Choroid plexus epithelial cell (primary cell): ENCODE data around the gene ZC3H7B.
"Not testable (repeated sequence)": the region's sequence is repeated elsewhere in the genome, so short reads cannot be mapped to it uniquely, and the experiment has no call there.

Source experiments
- DNase-seq: peaks from one replicate; pipeline ENCODE4 v3.0.0-alpha.2; 2010; ENCODE audit warnings: low read depth
- H3K4me3 ChIP-seq: 2 replicates; pipeline ENCODE4 v1.5.1; 2011; ENCODE audit warnings: low read depth, mild to moderate bottlenecking, control low read depth, low read length, moderate library complexity
- TF ChIP-seq, protein P1 (sequence below): conservative IDR thresholded peaks from 2 replicates; pipeline ENCODE4 v1.5.1; 2011; ENCODE audit warnings: low read depth, mild to moderate bottlenecking, control low read depth, inconsistent platforms, low read length, moderate library complexity

ZC3H7B gene, protein sequence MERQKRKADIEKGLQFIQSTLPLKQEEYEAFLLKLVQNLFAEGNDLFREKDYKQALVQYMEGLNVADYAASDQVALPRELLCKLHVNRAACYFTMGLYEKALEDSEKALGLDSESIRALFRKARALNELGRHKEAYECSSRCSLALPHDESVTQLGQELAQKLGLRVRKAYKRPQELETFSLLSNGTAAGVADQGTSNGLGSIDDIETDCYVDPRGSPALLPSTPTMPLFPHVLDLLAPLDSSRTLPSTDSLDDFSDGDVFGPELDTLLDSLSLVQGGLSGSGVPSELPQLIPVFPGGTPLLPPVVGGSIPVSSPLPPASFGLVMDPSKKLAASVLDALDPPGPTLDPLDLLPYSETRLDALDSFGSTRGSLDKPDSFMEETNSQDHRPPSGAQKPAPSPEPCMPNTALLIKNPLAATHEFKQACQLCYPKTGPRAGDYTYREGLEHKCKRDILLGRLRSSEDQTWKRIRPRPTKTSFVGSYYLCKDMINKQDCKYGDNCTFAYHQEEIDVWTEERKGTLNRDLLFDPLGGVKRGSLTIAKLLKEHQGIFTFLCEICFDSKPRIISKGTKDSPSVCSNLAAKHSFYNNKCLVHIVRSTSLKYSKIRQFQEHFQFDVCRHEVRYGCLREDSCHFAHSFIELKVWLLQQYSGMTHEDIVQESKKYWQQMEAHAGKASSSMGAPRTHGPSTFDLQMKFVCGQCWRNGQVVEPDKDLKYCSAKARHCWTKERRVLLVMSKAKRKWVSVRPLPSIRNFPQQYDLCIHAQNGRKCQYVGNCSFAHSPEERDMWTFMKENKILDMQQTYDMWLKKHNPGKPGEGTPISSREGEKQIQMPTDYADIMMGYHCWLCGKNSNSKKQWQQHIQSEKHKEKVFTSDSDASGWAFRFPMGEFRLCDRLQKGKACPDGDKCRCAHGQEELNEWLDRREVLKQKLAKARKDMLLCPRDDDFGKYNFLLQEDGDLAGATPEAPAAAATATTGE

DNA sequence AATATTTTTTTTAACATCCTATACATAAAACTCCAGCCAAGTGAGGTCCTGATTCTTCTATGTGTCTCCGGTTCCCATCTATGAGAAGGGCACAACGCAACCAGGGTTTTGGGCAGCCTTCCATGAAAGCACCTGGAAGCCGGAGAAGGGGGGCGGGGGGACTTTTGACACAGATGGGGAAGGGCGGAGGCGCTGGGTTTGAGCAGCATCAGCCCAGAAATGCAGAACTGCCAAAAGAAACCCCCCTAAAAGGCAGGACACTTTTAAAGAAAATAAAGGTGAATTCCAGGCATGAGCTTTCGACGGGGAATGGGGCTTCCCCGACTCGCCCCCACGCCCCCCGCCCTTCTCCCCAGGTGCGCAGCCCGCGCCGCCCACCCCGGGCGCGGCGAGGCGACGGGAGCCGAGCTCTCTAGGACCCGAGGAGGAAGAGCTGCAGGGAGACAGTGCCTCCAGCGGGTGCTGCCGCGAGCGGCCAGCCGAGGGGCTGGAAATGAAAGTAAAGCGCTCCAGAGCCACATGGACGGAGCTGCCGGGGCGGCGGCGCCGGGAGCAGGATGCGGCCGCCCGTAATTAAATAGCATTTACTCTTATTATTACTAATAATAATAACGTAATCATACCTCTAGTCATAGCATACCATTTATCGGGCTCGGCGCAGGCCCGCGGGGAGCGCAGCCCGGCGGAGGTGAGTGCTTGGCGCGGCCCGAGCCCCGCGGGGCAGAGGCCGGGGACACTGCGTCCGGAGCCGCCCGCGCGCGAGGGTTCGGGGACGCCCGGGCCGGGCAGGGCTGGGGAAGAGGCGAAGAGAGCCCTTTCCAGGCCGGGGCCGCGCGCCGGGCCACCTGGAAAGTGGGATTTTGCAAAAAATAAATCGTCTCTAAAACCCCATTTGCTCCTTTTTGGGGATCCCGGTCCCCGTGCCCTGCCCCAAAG lies at the start of gene ZC3H7B:
ZC3H7B (plus strand) TSS at position 441 of the 936 bp plus-strand sequence. CDS start 19,136 bp downstream, outside the sequence.
- H3K4me3 ChIP-seq = peak within 1 kb of the TSS; percentile 79
- DNase-seq = peak; percentile 86
- TF ChIP-seq, protein P1, sequence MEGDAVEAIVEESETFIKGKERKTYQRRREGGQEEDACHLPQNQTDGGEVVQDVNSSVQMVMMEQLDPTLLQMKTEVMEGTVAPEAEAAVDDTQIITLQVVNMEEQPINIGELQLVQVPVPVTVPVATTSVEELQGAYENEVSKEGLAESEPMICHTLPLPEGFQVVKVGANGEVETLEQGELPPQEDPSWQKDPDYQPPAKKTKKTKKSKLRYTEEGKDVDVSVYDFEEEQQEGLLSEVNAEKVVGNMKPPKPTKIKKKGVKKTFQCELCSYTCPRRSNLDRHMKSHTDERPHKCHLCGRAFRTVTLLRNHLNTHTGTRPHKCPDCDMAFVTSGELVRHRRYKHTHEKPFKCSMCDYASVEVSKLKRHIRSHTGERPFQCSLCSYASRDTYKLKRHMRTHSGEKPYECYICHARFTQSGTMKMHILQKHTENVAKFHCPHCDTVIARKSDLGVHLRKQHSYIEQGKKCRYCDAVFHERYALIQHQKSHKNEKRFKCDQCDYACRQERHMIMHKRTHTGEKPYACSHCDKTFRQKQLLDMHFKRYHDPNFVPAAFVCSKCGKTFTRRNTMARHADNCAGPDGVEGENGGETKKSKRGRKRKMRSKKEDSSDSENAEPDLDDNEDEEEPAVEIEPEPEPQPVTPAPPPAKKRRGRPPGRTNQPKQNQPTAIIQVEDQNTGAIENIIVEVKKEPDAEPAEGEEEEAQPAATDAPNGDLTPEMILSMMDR = peak; percentile 71

DNA sequence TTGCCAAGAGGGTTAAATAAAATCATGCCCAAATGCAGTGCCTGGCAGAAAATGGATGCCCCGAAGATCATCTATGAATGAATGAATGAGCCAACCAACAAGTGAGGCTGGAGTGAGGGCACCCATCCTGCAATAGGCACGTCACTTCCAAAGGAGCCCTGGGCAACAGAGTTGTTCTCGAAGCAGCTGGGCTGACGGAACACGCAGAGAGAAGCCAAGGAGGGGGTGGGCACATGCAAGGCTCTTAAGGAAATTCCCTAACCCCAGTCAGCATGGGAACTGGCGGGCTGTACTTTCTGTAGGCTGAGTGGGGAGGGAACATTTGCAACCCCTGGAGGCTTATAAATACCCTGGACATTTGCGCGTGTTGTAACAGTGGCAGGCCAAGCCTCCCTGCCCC lies 49.0 kb upstream of the ZC3H7B start:
- DNase-seq = no peak
- TF ChIP-seq, protein P1 = no peak
- H3K4me3 ChIP-seq = no peak overlapping the region

DNA sequence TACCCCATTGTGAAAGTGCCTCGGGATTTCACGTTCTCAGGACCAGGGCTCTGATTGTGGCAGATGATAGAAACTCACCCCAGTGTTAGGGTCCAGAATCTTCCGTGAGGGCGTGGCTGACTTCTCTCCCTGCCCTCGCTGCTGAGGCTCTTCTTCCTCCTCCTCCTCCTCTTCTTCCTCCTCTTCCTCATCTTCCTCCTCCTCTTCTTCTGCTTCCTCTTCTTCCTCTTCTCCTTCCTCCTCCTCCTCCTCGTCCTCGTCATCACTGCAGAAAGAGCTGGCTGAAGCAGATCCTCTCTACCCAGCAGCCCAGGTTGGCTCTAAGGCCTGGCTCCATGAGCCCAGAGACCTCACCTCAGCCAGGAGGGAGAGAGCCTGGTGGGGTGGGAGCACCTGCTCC lies 47.1 kb upstream of the ZC3H7B start:
- no peak overlapping the region for H3K4me3 ChIP-seq
- TF ChIP-seq, protein P1 = no peak
- no peak for DNase-seq

DNA sequence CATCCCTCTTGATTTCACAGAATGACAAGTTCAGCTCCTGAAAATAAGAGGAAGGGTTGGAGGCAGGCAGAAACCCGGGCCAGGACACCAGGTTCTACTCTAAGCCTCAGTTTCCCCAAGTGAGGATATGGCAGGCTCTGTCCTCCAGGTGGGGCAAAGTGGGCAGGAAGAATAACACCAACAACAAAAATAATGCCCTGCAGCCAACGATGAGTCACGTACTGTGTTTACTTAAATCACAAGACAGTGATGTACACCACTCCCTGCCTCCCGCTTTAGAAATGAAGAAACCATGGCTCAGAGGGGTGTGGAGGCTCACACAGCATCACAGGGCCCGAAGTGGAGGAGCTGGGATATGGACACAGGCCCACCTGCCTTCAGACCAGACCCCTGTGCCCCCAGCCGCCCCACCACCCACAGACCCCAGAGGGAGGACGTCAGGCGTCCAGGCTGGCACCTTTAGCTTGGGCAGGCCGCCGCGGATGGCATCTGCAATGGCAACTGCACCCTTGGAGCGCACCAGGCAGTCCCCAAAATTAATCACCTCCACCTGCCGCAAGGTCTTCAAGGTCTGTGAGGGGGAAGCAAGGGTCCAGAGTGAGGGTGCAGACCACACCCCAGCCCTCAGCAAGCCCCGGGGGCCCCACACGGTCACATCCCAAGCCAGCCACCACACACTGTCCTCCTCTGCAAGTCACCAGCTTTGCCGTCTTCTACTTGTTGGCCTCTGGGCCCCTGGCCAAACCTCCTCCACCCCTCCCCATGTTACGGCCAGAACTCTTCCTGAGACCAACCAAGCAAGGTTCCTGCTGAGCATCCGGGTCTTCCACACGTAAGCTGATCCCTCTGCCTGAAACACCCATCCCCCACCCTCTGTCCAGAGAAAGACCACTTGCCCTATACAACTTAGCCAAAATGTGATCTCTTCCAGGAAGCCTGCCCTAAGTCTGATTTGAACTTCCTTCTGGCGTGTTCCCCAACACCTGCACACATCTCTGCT lies 44.8 kb upstream of the ZC3H7B start:
- TF ChIP-seq, protein P1 = peak; percentile 42
- H3K4me3 ChIP-seq = no peak overlapping the region
- DNase-seq = peak; percentile 94

DNA sequence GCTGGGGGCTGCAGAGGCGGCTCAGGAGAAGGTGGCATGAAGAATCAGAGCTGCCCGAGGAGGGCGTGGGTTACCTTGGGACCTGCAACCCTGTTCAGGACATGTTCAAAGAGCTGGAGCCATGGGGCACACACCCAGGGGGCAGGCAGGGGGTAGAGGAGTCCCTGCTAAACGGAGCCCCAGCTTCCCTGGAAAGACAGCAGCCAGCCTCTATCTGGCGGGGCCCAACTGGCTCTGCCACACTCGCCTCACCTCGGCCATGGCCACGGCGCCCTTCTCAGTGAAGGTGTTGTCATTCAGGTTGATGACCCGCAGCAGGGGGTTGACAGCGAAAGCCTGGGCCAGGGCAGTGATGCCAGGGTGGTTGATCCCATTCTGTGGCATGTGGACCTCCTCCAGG lies 43.6 kb upstream of the ZC3H7B start:
- no peak overlapping the region for H3K4me3 ChIP-seq
- DNase-seq = no peak
- TF ChIP-seq, protein P1 = no peak

DNA sequence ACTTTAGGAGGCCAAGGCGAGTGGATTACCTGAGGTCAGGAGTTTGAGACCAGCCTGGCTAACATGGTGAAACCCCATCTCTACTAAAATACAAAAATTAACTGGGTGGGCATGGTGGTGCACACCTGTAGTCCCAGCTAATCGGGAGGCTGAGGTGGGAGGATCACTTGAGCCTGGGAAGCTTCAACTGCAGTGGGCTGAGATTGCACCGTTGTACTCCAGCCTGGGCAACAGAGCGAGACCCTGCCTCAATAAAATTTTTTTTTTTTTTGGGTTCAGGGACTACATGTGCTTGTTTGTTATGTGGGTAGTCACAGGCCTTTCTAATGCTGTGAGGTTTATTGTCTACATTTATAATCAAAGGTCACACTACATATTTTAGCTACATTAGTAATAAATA lies 41.6 kb upstream of the ZC3H7B start:
- H3K4me3 ChIP-seq, DNase-seq: not testable (repeated sequence)
